B cell (primary cell): ENCODE measurements around the gene MOGAT1. TPM values are rescaled to one million over a fixed set of nuclear protein-coding genes. Genes with fewer than 3 reads are reported as not detected.

Experiments
- ATAC-seq: fragments of 200-7000 bp; cut with Tn5 transposase; one replicate; pipeline ENCODE4 v1.10.0; 2021; ENCODE audit warnings: low read depth, mild to moderate bottlenecking, moderate number of reproducible peaks, moderate library complexity
- CTCF ChIA-PET: fragments of 350-600 bp; sonication (Branson Sonifier 250); formaldehyde crosslinking; loops from one replicate; lab custom pipeline; 2021; ENCODE audit warnings: antibody characterized with exemption, inconsistent platforms; lab: Charles Lee
- POLR2A ChIA-PET: fragments of 350-600 bp; sonication (Branson Sonifier 250); formaldehyde crosslinking; loops from one replicate; lab custom pipeline; 2021; ENCODE audit warnings: antibody characterized with exemption; lab: Charles Lee
- DNase-seq: peaks from one replicate; pipeline ENCODE4 v3.0.0; 2013
- H2AFZ ChIP-seq: 2 replicates; pipeline ENCODE4 v1.6.1; 2012; ENCODE audit warnings: mild to moderate bottlenecking, low read depth, low read length; ENCODE audit not compliant: insufficient read depth, poor library complexity, severe bottlenecking
- H3K27ac ChIP-seq, 2 donors: 1 replicate in 1 of 2; 2 replicates in 1 of 2; pipeline ENCODE4 v1.5.1; 2012 to 2013; ENCODE audit warnings: low read length in 2 of 2, mild to moderate bottlenecking in 2 of 2, moderate library complexity in 1 of 2
- H3K27me3 ChIP-seq, 4 experiments: fragments of 200-600 bp in 1 of 4; sonication (generic) in 1 of 4; replicated peaks in 1 of 4; 1 replicate in 2 of 4; 2 replicates in 2 of 4; pipeline versions ENCODE4 v1.6.1 to v1.7.0; 2013 to 2016; ENCODE audit warnings: low read length in 3 of 4, mild to moderate bottlenecking in 2 of 4, mixed read lengths in 1 of 4, moderate library complexity in 1 of 4; ENCODE audit not compliant: insufficient read depth in 4 of 4, control insufficient read depth in 3 of 4; ENCODE audit errors: control extremely low read depth in 1 of 4
- H3K36me3 ChIP-seq, 2 experiments: replicated peaks in 1 of 2; 1 replicate in 1 of 2; 2 replicates in 1 of 2; pipeline versions ENCODE4 v1.6.1 to v1.7.1; 2013; ENCODE audit warnings: low read length in 1 of 2; ENCODE audit not compliant: insufficient read depth in 2 of 2, control insufficient read depth in 1 of 2; ENCODE audit errors: control extremely low read depth in 1 of 2, extremely low read depth in 1 of 2
- H3K4me1 ChIP-seq, 2 donors: fragments of 200-600 bp in 1 of 2; sonication (generic) in 1 of 2; 1 replicate in 1 of 2; 2 replicates in 1 of 2; pipeline versions ENCODE4 v1.5.1 to v1.6.1; 2013 to 2017; ENCODE audit warnings: low read length in 2 of 2; ENCODE audit not compliant: control insufficient read depth in 2 of 2, insufficient read depth in 2 of 2
- H3K4me2 ChIP-seq: replicated peaks from 2 replicates; pipeline ENCODE3; 2012; ENCODE audit warnings: mild to moderate bottlenecking, low read depth, low read length; ENCODE audit not compliant: poor library complexity, severe bottlenecking
- H3K4me3 ChIP-seq, 5 experiments: fragments of 200-600 bp in 1 of 5; sonication (generic) in 1 of 5; 1 replicate in 3 of 5; 2 replicates in 2 of 5; pipeline versions ENCODE4 v1.5.1 to v1.7.0; 2011 to 2016; ENCODE audit warnings: low read length in 4 of 5, mild to moderate bottlenecking in 4 of 5, low read depth in 2 of 5, control low read depth in 1 of 5, moderate library complexity in 1 of 5; ENCODE audit not compliant: insufficient read depth in 1 of 5; ENCODE audit errors: control extremely low read depth in 1 of 5, extremely low read depth in 1 of 5
- H3K79me2 ChIP-seq: fragments of 200-600 bp; sonication (generic); one replicate; pipeline ENCODE4 v1.6.0; 2016; ENCODE audit warnings: low read length; ENCODE audit not compliant: control insufficient read depth, insufficient read depth
- H3K9ac ChIP-seq: fragments of 200-600 bp; sonication (generic); 2 replicates; pipeline ENCODE4 v1.6.1; 2017; ENCODE audit warnings: mild to moderate bottlenecking, low read length, moderate library complexity
- H3K9me3 ChIP-seq, 3 donors: one replicate each; pipeline versions ENCODE4 v1.6.1 to v1.7.1; 2013; ENCODE audit warnings: low read length in 2 of 3; ENCODE audit not compliant: control insufficient read depth in 2 of 3, insufficient read depth in 1 of 3; ENCODE audit errors: control extremely low read depth in 1 of 3
- H4K20me1 ChIP-seq: 2 replicates; pipeline ENCODE4 v1.6.0; 2012; ENCODE audit warnings: mild to moderate bottlenecking, low read length; ENCODE audit not compliant: insufficient read depth, control insufficient read depth, poor library complexity, severe bottlenecking
- H3K27ac Mint-ChIP-seq: one replicate; pipeline ENCODE4 v1.8.0; 2021; ENCODE audit warnings: mixed read lengths
- H3K27me3 Mint-ChIP-seq: one replicate; pipeline ENCODE4 v1.8.0; 2021; ENCODE audit warnings: mixed read lengths
- H3K4me1 Mint-ChIP-seq: one replicate; pipeline ENCODE4 v1.8.0; 2021; ENCODE audit warnings: mixed read lengths
- H3K4me3 Mint-ChIP-seq: one replicate; pipeline ENCODE4 v1.8.0; 2021; ENCODE audit warnings: mixed read lengths
- H3K9me3 Mint-ChIP-seq: one replicate; pipeline ENCODE4 v1.8.0; 2022; ENCODE audit warnings: mixed read lengths; ENCODE audit not compliant: insufficient read depth
- CTCF ChIP-seq: fragments of 200-600 bp; IDR thresholded peaks from one replicate; pipeline ENCODE4 v1.8.0; 2022; ENCODE audit warnings: antibody characterized with exemption, mild to moderate bottlenecking
- EZH2 ChIP-seq: IDR thresholded peaks from 2 replicates; pipeline ENCODE4 v1.6.1; 2012; ENCODE audit warnings: borderline replicate concordance, low read depth, mild to moderate bottlenecking, moderate library complexity, low read length; ENCODE audit not compliant: insufficient read depth, poor library complexity, severe bottlenecking
- WGBS: methylation state at CpG from one replicate; pipeline ENCODE4 v1.1.5; 2013; ENCODE audit warnings: missing lambda C conversion rate; ENCODE audit not compliant: insufficient coverage; 5-methylcytosine and 5-hydroxymethylcytosine counted together
- intact Hi-C: fragments of 100-400 bp; cut with micrococcal nuclease; formaldehyde crosslinking; loops from one replicate; pipeline ENCODE4 v1.10.0; 2022
- polyA plus RNA-seq: library from polyadenylated mRNA; depleted of rRNA; stranded (reverse); fragments of >200 nt; gene quantifications from 2 replicates; pipeline ENCODE4 v1.2.3, GENCODE V29; 2012
- total RNA-seq, 2 donors: library from RNA; stranded (reverse); fragments of 120-200 nt in 1 of 2; gene quantifications; 1 replicate in 1 of 2; 2 replicates in 1 of 2; pipeline versions ENCODE4 v1.2.3 to v1.2.4, GENCODE V29; 2013 to 2022

The MOGAT1 gene
- total and polyA plus RNA-seq, 2 donors (not counting 1 experiment from before 2014, with no cell fraction given), result not detected

GRCh38 chr2:222743251-222743812, 71.9 kb downstream of the MOGAT1 start:
- 14% methylated on average over 2 of the region's 10 CpGs for WGBS
- Histone ChIP-seq H3K4me2 (no peak overlapping the region), H3K27ac (no peak overlapping the region), H3K4me3 (no peak overlapping the region), H3K36me3 (no peaks in the 10 kb centered on the region), H3K79me2 (no peaks in the 10 kb centered on the region), H3K4me1 (no peaks in the 10 kb centered on the region), H3K9ac (no peak overlapping the region), H3K27me3 (no peaks in the 10 kb centered on the region), H4K20me1 (no peaks in the 10 kb centered on the region), H2AFZ (no peak overlapping the region), H3K9me3 (no peaks in the 10 kb centered on the region)
- ATAC-seq, result no peak
- H3K27ac Mint-ChIP-seq, result no peak overlapping the region
- intact Hi-C loops, result no loop called here
- TF ChIP-seq CTCF (no peak), EZH2 (no peak)
- peaks cover 14% of the 10 kb centered on the region for H3K27me3 Mint-ChIP-seq
- peaks cover 2% of the 10 kb centered on the region for H3K4me1 Mint-ChIP-seq
- POLR2A ChIA-PET, result no interaction called here
- H3K9me3 Mint-ChIP-seq, result no peaks in the 10 kb centered on the region
- H3K4me3 Mint-ChIP-seq, result no peak overlapping the region
- no peak for DNase-seq
- CTCF ChIA-PET, result no interaction called here

GRCh38 chr2:222745836-222746559, 74.5 kb downstream of the MOGAT1 start:
- POLR2A ChIA-PET, result no interaction called here
- CTCF ChIA-PET, result no interaction called here
- intact Hi-C loops, result no loop called here

More at GRCh38 chr2:222745836-222746559, 74.5 kb downstream of the MOGAT1 start:
- H4K20me1 ChIP-seq, result no peaks in the 10 kb centered on the region
- no peak overlapping the region for H3K9ac ChIP-seq
- no peaks in the 10 kb centered on the region for H3K79me2 ChIP-seq
- no peaks in the 10 kb centered on the region for H3K36me3 ChIP-seq
- 90% methylated on average over 6 of the region's 8 CpGs for WGBS
- Mint-ChIP-seq H3K9me3 (no peaks in the 10 kb centered on the region), H3K4me1 (peaks cover 2% of the 10 kb centered on the region), H3K27me3 (peaks cover 8% of the 10 kb centered on the region), H3K4me3 (no peak overlapping the region), H3K27ac (no peak overlapping the region)
- H3K27ac ChIP-seq, result no peak overlapping the region
- no peak overlapping the region for H3K4me3 ChIP-seq
- DNase-seq, result no peak
- no peak overlapping the region for H2AFZ ChIP-seq
- H3K4me2 ChIP-seq, result no peak overlapping the region
- no peaks in the 10 kb centered on the region for H3K4me1 ChIP-seq
- H3K27me3 ChIP-seq, result no peaks in the 10 kb centered on the region
- peaks cover 0 to 1% (median 0%) of the 10 kb centered on the region in 3 donors for H3K9me3 ChIP-seq
- no peak for ATAC-seq
- TF ChIP-seq CTCF, result no peak
- TF ChIP-seq EZH2, result no peak
